GM23338 (cell line): ENCODE results near the gene GPR55. TPM values are rescaled to one million over a fixed set of nuclear protein-coding genes. Genes with fewer than 3 reads are reported as not detected.

ENCODE experiments used
- ATAC-seq: fragments of 200-7000 bp; cut with Tn5 transposase; 3 replicates; pipeline ENCODE4 v1.9.1; 2020
- DNase-seq: peaks from one replicate; pipeline ENCODE4 v3.0.0-alpha.2; 2015; ENCODE audit warnings: low spot score
- H2AFZ ChIP-seq: fragments of 200-600 bp; sonication (generic); 2 replicates; pipeline ENCODE4 v1.8.0; 2016; ENCODE audit warnings: antibody characterized with exemption, mild to moderate bottlenecking, moderate library complexity
- H3F3A ChIP-seq: fragments of 200-600 bp; sonication (generic); replicated peaks from 2 replicates; pipeline ENCODE4 v1.8.0; 2017; ENCODE audit warnings: antibody characterized with exemption, mixed run types, low read depth
- H3K27ac ChIP-seq: fragments of 200-600 bp; sonication (generic); 2 replicates; pipeline ENCODE4 v1.6.1; 2016; ENCODE audit warnings: low read depth
- H3K27me3 ChIP-seq: fragments of 200-600 bp; sonication (generic); 2 replicates; pipeline ENCODE4 v1.8.0; 2016; ENCODE audit warnings: mild to moderate bottlenecking, mixed run types, moderate library complexity; ENCODE audit not compliant: insufficient read depth
- H3K36me3 ChIP-seq: fragments of 200-600 bp; sonication (generic); 2 replicates; pipeline ENCODE4 v1.8.0; 2016; ENCODE audit warnings: mild to moderate bottlenecking; ENCODE audit not compliant: insufficient read depth
- H3K4me1 ChIP-seq: fragments of 200-600 bp; sonication (generic); 2 replicates; pipeline ENCODE4 v1.8.0; 2016; ENCODE audit warnings: mild to moderate bottlenecking, moderate library complexity; ENCODE audit not compliant: insufficient read depth
- H3K4me2 ChIP-seq: fragments of 200-600 bp; sonication (generic); 2 replicates; pipeline ENCODE4 v1.7.1; 2017; ENCODE audit warnings: mixed run types
- H3K4me3 ChIP-seq: fragments of 200-600 bp; sonication (generic); 2 replicates; pipeline ENCODE4 v1.6.1; 2016; ENCODE audit warnings: mixed run types
- H3K79me2 ChIP-seq: fragments of 200-600 bp; sonication (generic); replicated peaks from 2 replicates; pipeline ENCODE4 v1.8.0; 2017; ENCODE audit warnings: mild to moderate bottlenecking; ENCODE audit not compliant: insufficient read depth
- H3K9me2 ChIP-seq: fragments of 200-600 bp; sonication (generic); 2 replicates; pipeline ENCODE4 v1.8.0; 2017; ENCODE audit not compliant: insufficient read depth
- H4K20me1 ChIP-seq: fragments of 200-600 bp; sonication (generic); replicated peaks from 2 replicates; pipeline ENCODE4 v1.8.0; 2017; ENCODE audit warnings: mild to moderate bottlenecking; ENCODE audit not compliant: insufficient read depth
- H3K27ac Mint-ChIP-seq: 2 replicates; pipeline ENCODE4 v1.8.0; 2020; ENCODE audit warnings: inconsistent platforms, mild to moderate bottlenecking, moderate library complexity, mixed read lengths
- H3K27me3 Mint-ChIP-seq: 3 replicates; pipeline ENCODE4 v1.8.0; 2022; ENCODE audit warnings: low read depth, mild to moderate bottlenecking, moderate library complexity, mixed read lengths, inconsistent platforms; ENCODE audit not compliant: insufficient read depth, poor library complexity
- H3K36me3 Mint-ChIP-seq: 3 replicates; pipeline ENCODE4 v1.8.0; 2021; ENCODE audit warnings: low read depth, mild to moderate bottlenecking, inconsistent platforms, moderate library complexity, mixed read lengths
- H3K4me1 Mint-ChIP-seq: 3 replicates; pipeline ENCODE4 v1.8.0; 2020; ENCODE audit warnings: mild to moderate bottlenecking, inconsistent platforms, mixed read lengths
- H3K4me3 Mint-ChIP-seq: 3 replicates; pipeline ENCODE4 v1.8.0; 2021; ENCODE audit warnings: moderate library complexity, mild to moderate bottlenecking, inconsistent platforms, mixed read lengths
- H3K9me3 Mint-ChIP-seq: 3 replicates; pipeline ENCODE4 v1.8.0; 2020; ENCODE audit warnings: moderate library complexity, mild to moderate bottlenecking, inconsistent platforms, mixed read lengths
- CREB1 ChIP-seq: fragments of 250-450 bp; sonication (Bioruptor Pico); IDR thresholded peaks from 2 replicates; pipeline ENCODE4 v1.5.0; 2020; ENCODE audit warnings: low read depth, mild to moderate bottlenecking, moderate library complexity
- ETS1 ChIP-seq: IDR thresholded peaks from 2 replicates; pipeline ENCODE4 v1.6.1; 2016; ENCODE audit warnings: antibody characterized with exemption
- EZH2 ChIP-seq: fragments of 200-600 bp; sonication (generic); IDR thresholded peaks from one replicate; pipeline ENCODE4 v1.8.0; 2017; ENCODE audit warnings: antibody characterized with exemption, mild to moderate bottlenecking, low read depth; ENCODE audit not compliant: unreplicated experiment
- EZH2phosphoT487 ChIP-seq: fragments of 200-600 bp; sonication (generic); IDR thresholded peaks from one replicate; pipeline ENCODE4 v1.8.1; 2018; ENCODE audit warnings: antibody characterized with exemption; ENCODE audit not compliant: unreplicated experiment
- JUNB ChIP-seq: IDR thresholded peaks from one replicate; pipeline ENCODE4 v1.6.1; 2016; ENCODE audit warnings: antibody characterized with exemption; ENCODE audit not compliant: unreplicated experiment
- NANOG ChIP-seq: IDR thresholded peaks from 2 replicates; pipeline ENCODE4 v1.6.1; 2016; ENCODE audit warnings: antibody characterized with exemption, borderline replicate concordance
- POLR2AphosphoS5 ChIP-seq: IDR thresholded peaks from 2 replicates; pipeline ENCODE4 v1.6.1; 2016; ENCODE audit warnings: antibody characterized with exemption, low read depth
- STAT1 ChIP-seq: IDR thresholded peaks from one replicate; pipeline ENCODE4 v1.6.1; 2016; ENCODE audit warnings: antibody characterized with exemption; ENCODE audit not compliant: unreplicated experiment
- ZNF114 ChIP-seq: fragments of 250-450 bp; sonication (Bioruptor Pico); IDR thresholded peaks from 2 replicates; pipeline ENCODE4 v1.5.0; 2020; ENCODE audit warnings: mild to moderate bottlenecking, moderate library complexity
- ZNF331 ChIP-seq: fragments of 250-450 bp; sonication (Bioruptor Pico); IDR thresholded peaks from 2 replicates; pipeline ENCODE4 v1.5.0; 2020; ENCODE audit warnings: low read depth, mild to moderate bottlenecking, moderate library complexity
- ZNF462 ChIP-seq: fragments of 250-450 bp; sonication (Bioruptor Pico); IDR thresholded peaks from 2 replicates; pipeline ENCODE4 v1.5.0; 2020; ENCODE audit warnings: mild to moderate bottlenecking, moderate library complexity
- polyA plus RNA-seq: library from polyadenylated mRNA; unstranded; fragments of >200 nt; fragmentation: Nextera tagmentation; extraction: Ambion mirVana; gene quantifications from 2 replicates; pipeline ENCODE4 v1.2.1, GENCODE V29; 2016
- total RNA-seq: library from RNA; depleted of rRNA; stranded (reverse); fragments of >200 nt; shearing (Covaris generic); gene quantifications from 2 replicates; pipeline ENCODE4 v1.2.3, GENCODE V29; 2014
- TF ChIP-seq, protein P1 (sequence below), 2 experiments: fragments of 200-600 bp in 1 of 2; sonication (generic) in 1 of 2; conservative IDR thresholded peaks; 2 replicates each; pipeline versions ENCODE4 v1.5.1 to v1.6.1; 2016 to 2017; ENCODE audit warnings: antibody characterized with exemption in 2 of 2, low read depth in 2 of 2, mild to moderate bottlenecking in 2 of 2, moderate library complexity in 1 of 2
- TF ChIP-seq, protein P2 (sequence below): IDR thresholded peaks from one replicate; pipeline ENCODE4 v1.6.1; 2018; ENCODE audit warnings: antibody characterized with exemption; ENCODE audit not compliant: unreplicated experiment

The GPR55 gene
- total and polyA plus RNA-seq, 2 experiments from 2014 or later: not detected

DNA sequence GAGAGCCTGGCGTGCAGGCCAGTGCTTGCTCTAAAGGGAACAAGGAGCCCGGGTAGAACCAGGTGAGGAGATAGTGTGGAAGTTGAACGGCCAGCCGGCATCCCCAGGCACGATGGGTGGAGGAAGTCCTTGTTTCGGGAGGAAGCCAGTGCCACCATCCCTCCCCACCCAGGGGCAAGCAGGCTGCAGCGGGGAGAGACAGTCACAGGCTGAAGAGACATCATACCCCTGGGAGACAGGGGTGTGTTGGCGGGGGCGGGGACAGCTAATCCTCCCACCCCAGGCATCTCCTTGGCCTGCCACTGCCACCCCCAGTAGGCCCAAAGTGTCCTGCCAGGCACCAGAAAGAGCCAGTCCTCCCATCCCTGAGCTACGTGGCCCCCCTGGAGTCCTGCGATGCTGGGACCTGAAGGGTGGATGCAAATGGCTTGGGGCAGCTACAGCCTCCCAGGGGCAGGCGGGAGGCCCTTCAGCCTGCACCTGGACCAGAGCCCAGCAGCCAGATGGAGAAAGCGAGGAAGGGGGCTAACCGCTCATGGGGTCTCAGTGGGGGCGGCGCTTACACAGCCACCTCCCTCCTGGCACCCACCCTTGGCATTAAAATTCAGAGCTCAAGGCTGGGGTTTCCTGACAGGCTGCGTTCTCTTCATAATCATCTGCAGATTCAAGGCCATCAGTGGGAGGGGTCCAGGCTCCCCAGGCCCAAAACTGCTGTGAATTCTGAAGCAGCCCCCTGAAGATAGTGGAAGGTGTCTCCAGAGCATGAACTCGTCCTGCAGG lies 14.8 kb upstream of the GPR55 start:
- peaks cover 3% of the 10 kb centered on the region for H3K27me3 Mint-ChIP-seq
- Histone ChIP-seq H3K79me2 (no peaks in the 10 kb centered on the region), H3K4me1 (no peaks in the 10 kb centered on the region), H2AFZ (no peak overlapping the region), H3K4me3 (no peak overlapping the region), H3K36me3 (0 out of 2 replicates have a peak, but pooled peaks cover 5% of the 10 kb centered on the region), H3F3A (no peaks in the 10 kb centered on the region), H3K27ac (no peak overlapping the region), H3K9me2 (peaks cover 2% of the 10 kb centered on the region; the same call in 1 of the 2 replicates), H3K4me2 (no peak overlapping the region), H4K20me1 (no peaks in the 10 kb centered on the region), H3K27me3 (no peaks in the 10 kb centered on the region)
- peaks cover 33% of the 10 kb centered on the region for H3K9me3 Mint-ChIP-seq
- ATAC-seq: no peak
- no peak for TF ChIP-seq ZNF331 (CRISPR knock-in tag)
- TF ChIP-seq CREB1 (CRISPR knock-in tag): no peak
- TF ChIP-seq STAT1: no peak
- TF ChIP-seq POLR2AphosphoS5: no peak
- TF ChIP-seq ZNF462 (CRISPR knock-in tag): no peak
- no peak for TF ChIP-seq NANOG
- TF ChIP-seq ETS1: no peak
- TF ChIP-seq, protein P1, sequence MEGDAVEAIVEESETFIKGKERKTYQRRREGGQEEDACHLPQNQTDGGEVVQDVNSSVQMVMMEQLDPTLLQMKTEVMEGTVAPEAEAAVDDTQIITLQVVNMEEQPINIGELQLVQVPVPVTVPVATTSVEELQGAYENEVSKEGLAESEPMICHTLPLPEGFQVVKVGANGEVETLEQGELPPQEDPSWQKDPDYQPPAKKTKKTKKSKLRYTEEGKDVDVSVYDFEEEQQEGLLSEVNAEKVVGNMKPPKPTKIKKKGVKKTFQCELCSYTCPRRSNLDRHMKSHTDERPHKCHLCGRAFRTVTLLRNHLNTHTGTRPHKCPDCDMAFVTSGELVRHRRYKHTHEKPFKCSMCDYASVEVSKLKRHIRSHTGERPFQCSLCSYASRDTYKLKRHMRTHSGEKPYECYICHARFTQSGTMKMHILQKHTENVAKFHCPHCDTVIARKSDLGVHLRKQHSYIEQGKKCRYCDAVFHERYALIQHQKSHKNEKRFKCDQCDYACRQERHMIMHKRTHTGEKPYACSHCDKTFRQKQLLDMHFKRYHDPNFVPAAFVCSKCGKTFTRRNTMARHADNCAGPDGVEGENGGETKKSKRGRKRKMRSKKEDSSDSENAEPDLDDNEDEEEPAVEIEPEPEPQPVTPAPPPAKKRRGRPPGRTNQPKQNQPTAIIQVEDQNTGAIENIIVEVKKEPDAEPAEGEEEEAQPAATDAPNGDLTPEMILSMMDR (conservative IDR thresholded peaks at IDR 0.05; ENCODE audit: low read depth in 2 of 2): no peak
- TF ChIP-seq, protein P2, sequence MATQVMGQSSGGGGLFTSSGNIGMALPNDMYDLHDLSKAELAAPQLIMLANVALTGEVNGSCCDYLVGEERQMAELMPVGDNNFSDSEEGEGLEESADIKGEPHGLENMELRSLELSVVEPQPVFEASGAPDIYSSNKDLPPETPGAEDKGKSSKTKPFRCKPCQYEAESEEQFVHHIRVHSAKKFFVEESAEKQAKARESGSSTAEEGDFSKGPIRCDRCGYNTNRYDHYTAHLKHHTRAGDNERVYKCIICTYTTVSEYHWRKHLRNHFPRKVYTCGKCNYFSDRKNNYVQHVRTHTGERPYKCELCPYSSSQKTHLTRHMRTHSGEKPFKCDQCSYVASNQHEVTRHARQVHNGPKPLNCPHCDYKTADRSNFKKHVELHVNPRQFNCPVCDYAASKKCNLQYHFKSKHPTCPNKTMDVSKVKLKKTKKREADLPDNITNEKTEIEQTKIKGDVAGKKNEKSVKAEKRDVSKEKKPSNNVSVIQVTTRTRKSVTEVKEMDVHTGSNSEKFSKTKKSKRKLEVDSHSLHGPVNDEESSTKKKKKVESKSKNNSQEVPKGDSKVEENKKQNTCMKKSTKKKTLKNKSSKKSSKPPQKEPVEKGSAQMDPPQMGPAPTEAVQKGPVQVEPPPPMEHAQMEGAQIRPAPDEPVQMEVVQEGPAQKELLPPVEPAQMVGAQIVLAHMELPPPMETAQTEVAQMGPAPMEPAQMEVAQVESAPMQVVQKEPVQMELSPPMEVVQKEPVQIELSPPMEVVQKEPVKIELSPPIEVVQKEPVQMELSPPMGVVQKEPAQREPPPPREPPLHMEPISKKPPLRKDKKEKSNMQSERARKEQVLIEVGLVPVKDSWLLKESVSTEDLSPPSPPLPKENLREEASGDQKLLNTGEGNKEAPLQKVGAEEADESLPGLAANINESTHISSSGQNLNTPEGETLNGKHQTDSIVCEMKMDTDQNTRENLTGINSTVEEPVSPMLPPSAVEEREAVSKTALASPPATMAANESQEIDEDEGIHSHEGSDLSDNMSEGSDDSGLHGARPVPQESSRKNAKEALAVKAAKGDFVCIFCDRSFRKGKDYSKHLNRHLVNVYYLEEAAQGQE: no peak
- TF ChIP-seq JUNB: no peak
- no peak for TF ChIP-seq ZNF114
- TF ChIP-seq EZH2phosphoT487: no peak
- no peak for TF ChIP-seq EZH2
- H3K4me1 Mint-ChIP-seq: no peaks in the 10 kb centered on the region; the same call in 2 of the 3 replicates
- DNase-seq: no peak
- no peak overlapping the region for H3K27ac Mint-ChIP-seq
- H3K36me3 Mint-ChIP-seq: peaks cover 13% of the 10 kb centered on the region; the same call in 2 of the 3 replicates
- no peak overlapping the region for H3K4me3 Mint-ChIP-seq
